Naive thymus-derived CD4-positive, alpha-beta T cell (primary cell): ENCODE measurements around the gene TMEM98. TPM values are rescaled to one million over a fixed set of nuclear protein-coding genes. Genes with fewer than 3 reads are reported as not detected.
"Not testable (repeated sequence)": the region's sequence is repeated elsewhere in the genome, so short reads cannot be mapped to it uniquely, and the experiment has no call there.

Source experiments
- ATAC-seq: fragments of 150-1000 bp; cut with Tn5 transposase; 2 replicates; pipeline ENCODE4 v1.10.0; 2021; ENCODE audit warnings: mild to moderate bottlenecking, moderate library complexity
- CTCF ChIA-PET: fragments of 350-600 bp; sonication (Branson Sonifier 250); formaldehyde crosslinking; loops from one replicate; lab custom pipeline; 2021; ENCODE audit warnings: antibody characterized with exemption; lab: Charles Lee
- POLR2A ChIA-PET: fragments of 350-600 bp; sonication (Branson Sonifier 250); formaldehyde crosslinking; loops from one replicate; lab custom pipeline; 2021; ENCODE audit warnings: antibody characterized with exemption, inconsistent platforms; lab: Charles Lee
- DNase-seq, 9 donors: peaks; one replicate each; pipeline versions ENCODE4 v3.0.0 to v3.0.0-alpha.2; 2020 to 2022; ENCODE audit warnings: mixed read lengths in 1 of 9
- H3K27ac ChIP-seq: one replicate; pipeline ENCODE4 v1.7.0; 2013; ENCODE audit warnings: mild to moderate bottlenecking, low read depth, low read length, moderate library complexity
- H3K27me3 ChIP-seq, 2 donors: one replicate each; pipeline ENCODE4 v1.7.0; 2013; ENCODE audit warnings: low read length in 2 of 2, mild to moderate bottlenecking in 2 of 2, moderate library complexity in 2 of 2; ENCODE audit not compliant: control insufficient read depth in 2 of 2, insufficient read depth in 2 of 2
- H3K36me3 ChIP-seq, 3 experiments: 1 replicate in 2 of 3; 2 replicates in 1 of 3; pipeline ENCODE4 v1.7.0; 2013; ENCODE audit warnings: low read length in 3 of 3, mild to moderate bottlenecking in 3 of 3, moderate library complexity in 1 of 3; ENCODE audit not compliant: insufficient read depth in 3 of 3, control insufficient read depth in 2 of 3
- H3K4me1 ChIP-seq, 2 donors: one replicate each; pipeline ENCODE4 v1.7.0; 2013; ENCODE audit warnings: low read length in 2 of 2, mild to moderate bottlenecking in 2 of 2, moderate library complexity in 1 of 2; ENCODE audit not compliant: control insufficient read depth in 2 of 2, insufficient read depth in 2 of 2
- H3K4me3 ChIP-seq: 2 replicates; pipeline ENCODE4 v1.7.0; 2013; ENCODE audit warnings: mild to moderate bottlenecking, low read length
- H3K9me3 ChIP-seq, 3 experiments: 1 replicate in 2 of 3; 2 replicates in 1 of 3; pipeline ENCODE4 v1.7.0; 2013; ENCODE audit warnings: low read length in 3 of 3; ENCODE audit not compliant: control insufficient read depth in 2 of 3
- H3K27ac Mint-ChIP-seq, 9 donors: one replicate each; pipeline ENCODE4 v1.8.0; 2020 to 2022; ENCODE audit warnings: mixed read lengths in 9 of 9, mild to moderate bottlenecking in 8 of 9, moderate library complexity in 5 of 9, inconsistent platforms in 2 of 9
- H3K27me3 Mint-ChIP-seq, 5 donors: one replicate each; pipeline ENCODE4 v1.8.0; 2021 to 2022; ENCODE audit warnings: mixed read lengths in 5 of 5, mild to moderate bottlenecking in 1 of 5
- H3K36me3 Mint-ChIP-seq, 5 donors: one replicate each; pipeline ENCODE4 v1.8.0; 2020 to 2022; ENCODE audit warnings: mixed read lengths in 5 of 5, mild to moderate bottlenecking in 3 of 5, inconsistent platforms in 1 of 5
- H3K4me1 Mint-ChIP-seq, 7 donors: one replicate each; pipeline ENCODE4 v1.8.0; 2020 to 2022; ENCODE audit warnings: mixed read lengths in 7 of 7, mild to moderate bottlenecking in 3 of 7, inconsistent platforms in 1 of 7
- H3K4me3 Mint-ChIP-seq, 10 donors: one replicate each; pipeline ENCODE4 v1.8.0; 2020 to 2022; ENCODE audit warnings: mild to moderate bottlenecking in 10 of 10, mixed read lengths in 10 of 10, moderate library complexity in 6 of 10, inconsistent platforms in 2 of 10
- H3K9me3 Mint-ChIP-seq, 11 donors: one replicate each; pipeline ENCODE4 v1.8.0; 2020 to 2022; ENCODE audit warnings: mixed read lengths in 11 of 11, mild to moderate bottlenecking in 4 of 11, inconsistent platforms in 1 of 11, moderate library complexity in 1 of 11
- intact Hi-C, 2 donors: fragments of 100-400 bp; cut with micrococcal nuclease; formaldehyde crosslinking; loops; one replicate each; pipeline ENCODE4 v1.15.1; 2023
- polyA plus RNA-seq, 2 donors: library from polyadenylated mRNA; unstranded; fragments of 300-500 nt; fragmentation: Illumina TruSeq; gene quantifications; one replicate each; pipeline ENCODE4 v1.2.3, GENCODE V29; 2021
- total RNA-seq, 6 experiments: library from RNA in 5 of 6; stranded (reverse) in 5 of 6; gene quantifications; 1 replicate in 5 of 6; 2 replicates in 1 of 6; pipeline ENCODE4 v1.2.3 and lab custom pipeline; 2021 to 2026

TMEM98 gene
- total and polyA plus RNA-seq, 7 experiments from 2014 or later: 0.73 to 1.6 TPM; not detected in 5

DNA sequence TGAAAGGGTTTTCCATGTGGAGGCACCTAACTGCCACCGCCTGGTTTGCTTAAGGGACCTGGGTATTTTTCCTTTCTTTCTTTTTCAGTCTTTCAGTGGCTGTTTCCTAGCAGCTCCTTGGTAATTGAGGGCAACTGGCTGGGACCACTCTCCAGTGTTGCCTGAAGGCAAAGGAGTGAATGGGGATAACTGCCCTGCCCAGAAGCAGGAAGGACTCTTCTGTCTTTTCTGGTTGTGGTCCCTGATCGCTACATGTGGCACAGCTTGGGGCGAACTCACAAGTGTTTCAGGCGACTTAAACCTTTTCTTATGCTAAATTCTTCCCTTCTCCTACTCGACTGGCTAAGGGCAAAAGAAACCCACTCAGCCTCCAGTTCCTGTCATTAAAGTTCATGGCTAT is 10.1 kb upstream of the TMEM98 start:
- Mint-ChIP-seq H3K27me3 (peaks cover 0 to 4% (median 0%) of the 10 kb centered on the region in 5 donors), H3K4me1 (peaks cover 0 to 29% (median 0%) of the 10 kb centered on the region in 7 donors), H3K9me3 (peaks cover 0 to 7% (median 0%) of the 10 kb centered on the region in 11 donors), H3K4me3 (no peak overlapping the region), H3K27ac (peak overlapping the region in 1 of 9 donors; percentile 62), H3K36me3 (no peaks in the 10 kb centered on the region)
- no peak for DNase-seq
- Histone ChIP-seq H3K4me1 (no peaks in the 10 kb centered on the region), H3K27ac (no peak overlapping the region), H3K36me3 (no peaks in the 10 kb centered on the region), H3K27me3 (no peaks in the 10 kb centered on the region), H3K9me3 (no peaks in the 10 kb centered on the region), H3K4me3 (no peak overlapping the region)
- intact Hi-C loops: no loop called here
- ATAC-seq: no peak
- POLR2A ChIA-PET: no interaction called here
- CTCF ChIA-PET: no interaction called here

DNA sequence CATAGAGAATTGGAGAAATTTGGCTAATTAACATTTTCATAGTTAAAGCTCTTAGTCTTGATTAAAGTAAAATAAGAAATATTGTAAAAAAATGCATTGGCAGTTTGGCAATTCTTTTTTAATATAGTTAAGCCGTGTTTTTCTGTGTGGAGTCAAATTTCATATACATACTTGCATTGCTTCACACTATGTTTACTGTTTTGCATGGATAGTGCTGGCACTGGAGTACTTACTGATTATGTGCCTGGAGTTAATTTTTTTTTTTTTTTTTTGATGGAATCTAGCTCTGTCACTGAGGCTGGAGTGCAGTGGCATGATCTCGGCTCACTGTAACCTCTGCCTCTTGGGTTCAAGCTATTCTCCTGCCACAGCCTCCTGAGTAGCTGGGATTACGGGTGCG is 8.1 kb upstream of the TMEM98 start:
- POLR2A ChIA-PET, DNase-seq, H3K9me3 ChIP-seq, H3K36me3 ChIP-seq, H3K27ac Mint-ChIP-seq, ATAC-seq, H3K27me3 ChIP-seq, H3K27me3 Mint-ChIP-seq, H3K4me1 ChIP-seq, H3K9me3 Mint-ChIP-seq, H3K4me3 Mint-ChIP-seq, intact Hi-C loops, H3K4me3 ChIP-seq, H3K36me3 Mint-ChIP-seq, H3K27ac ChIP-seq: not testable (repeated sequence)
- CTCF ChIA-PET: interaction anchor here (1.2 kb wide), 1 partner anchor 42 kb away, joined by 3 read pairs; no protein-coding TSS in a partner anchor
- peaks cover 0 to 22% (median 0%) of the 10 kb centered on the region in 7 donors for H3K4me1 Mint-ChIP-seq

DNA sequence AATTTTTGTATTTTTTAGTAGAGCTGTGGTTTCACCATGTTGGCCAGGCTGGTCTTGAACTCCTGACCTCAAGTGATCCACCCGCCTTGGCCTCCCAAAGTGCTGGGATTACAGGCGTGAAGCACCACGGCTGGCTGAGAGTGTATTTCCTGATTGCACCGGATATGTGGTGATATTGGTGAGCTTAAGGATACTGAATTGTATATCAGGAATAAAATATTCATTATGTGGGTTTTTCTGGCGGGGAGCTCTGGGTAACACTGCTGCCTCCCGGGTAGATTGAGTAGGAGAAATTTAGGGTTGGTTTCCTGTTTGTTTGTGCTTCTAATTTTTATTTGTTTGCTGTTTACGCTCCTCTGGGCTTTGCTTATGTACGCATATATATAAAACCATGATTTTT is 7.7 kb upstream of the TMEM98 start:
- ATAC-seq: no peak

GRCh38 chr17:32921017-32921416 is 6.9 kb upstream of the TMEM98 start:
- H3K4me1 Mint-ChIP-seq: peaks cover 0 to 12% (median 0%) of the 10 kb centered on the region in 7 donors
- H3K4me1 ChIP-seq: no peaks in the 10 kb centered on the region
- ATAC-seq (no peak), DNase-seq (no peak)
- no peaks in the 10 kb centered on the region for H3K36me3 Mint-ChIP-seq
- intact Hi-C loops: no loop called here
- H3K4me3 ChIP-seq: no peak overlapping the region
- H3K9me3 Mint-ChIP-seq: no peaks in the 10 kb centered on the region
- no peak overlapping the region for H3K27ac ChIP-seq
- no peaks in the 10 kb centered on the region for H3K36me3 ChIP-seq
- no peaks in the 10 kb centered on the region for H3K9me3 ChIP-seq
- no peak overlapping the region for H3K27ac Mint-ChIP-seq
- CTCF ChIA-PET: no interaction called here
- POLR2A ChIA-PET: no interaction called here
- H3K27me3 Mint-ChIP-seq: peaks cover 5 to 11% (median 6%) of the 10 kb centered on the region in 5 donors
- no peak overlapping the region for H3K4me3 Mint-ChIP-seq
- H3K27me3 ChIP-seq: no peaks in the 10 kb centered on the region

More for the DNA sequence above, 7.7 kb upstream of the TMEM98 start:
- no peak overlapping the region for H3K27ac ChIP-seq
- Mint-ChIP-seq H3K9me3 (peaks cover 0 to 4% (median 0%) of the 10 kb centered on the region in 11 donors), H3K4me1 (peaks cover 0 to 18% (median 0%) of the 10 kb centered on the region in 7 donors), H3K36me3 (no peaks in the 10 kb centered on the region), H3K4me3 (no peak overlapping the region), H3K27me3 (peaks cover 0 to 4% (median under 1%) of the 10 kb centered on the region in 5 donors), H3K27ac (no peak overlapping the region)
- DNase-seq: no peak
- no peaks in the 10 kb centered on the region for H3K36me3 ChIP-seq
- no peaks in the 10 kb centered on the region for H3K4me1 ChIP-seq
- CTCF ChIA-PET: interaction anchor here (1.2 kb wide), 1 partner anchor 43 kb away, joined by 3 read pairs; no protein-coding TSS in a partner anchor
- intact Hi-C loops: no loop called here
- H3K27me3 ChIP-seq: no peaks in the 10 kb centered on the region
- no peaks in the 10 kb centered on the region for H3K9me3 ChIP-seq
- POLR2A ChIA-PET: no interaction called here
- H3K4me3 ChIP-seq: no peak overlapping the region

DNA sequence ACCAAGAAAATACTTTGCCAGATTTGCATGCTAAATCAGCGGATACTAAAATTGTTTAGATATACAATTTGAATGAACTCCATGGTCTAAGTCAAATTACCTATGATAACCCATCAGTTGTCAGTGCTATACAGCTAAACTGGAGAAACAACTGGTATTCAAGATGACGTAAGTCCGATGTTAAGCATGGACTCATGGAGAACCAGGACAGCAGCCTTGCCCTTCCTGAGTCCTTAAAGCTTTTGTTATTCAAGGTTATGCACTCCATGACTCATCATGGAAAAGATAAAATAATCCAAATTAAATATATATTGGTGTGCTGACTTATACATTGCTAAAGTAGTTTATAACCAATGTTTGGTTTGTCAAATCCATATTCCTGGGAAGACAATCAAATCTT is 4.0 kb upstream of the TMEM98 start:
- POLR2A ChIA-PET, H3K9me3 ChIP-seq, H3K27me3 ChIP-seq, intact Hi-C loops, H3K27ac ChIP-seq, H3K4me3 Mint-ChIP-seq, H3K27ac Mint-ChIP-seq, DNase-seq, H3K36me3 Mint-ChIP-seq, H3K4me1 ChIP-seq, H3K4me1 Mint-ChIP-seq, H3K4me3 ChIP-seq, H3K36me3 ChIP-seq, H3K9me3 Mint-ChIP-seq, ATAC-seq: not testable (repeated sequence)
- peaks cover 16 to 25% (median 20%) of the 10 kb centered on the region in 5 donors for H3K27me3 Mint-ChIP-seq
- CTCF ChIA-PET: interaction anchor here (0.5 kb wide), 1 partner anchor 137 kb away, joined by 3 read pairs; no protein-coding TSS in a partner anchor

GRCh38 chr17:32926183-32926582 is 1.8 kb upstream of the TMEM98 start:
- Histone ChIP-seq H3K9me3 (no peaks in the 10 kb centered on the region), H3K4me1 (no peaks in the 10 kb centered on the region), H3K27ac (no peak overlapping the region), H3K36me3 (no peaks in the 10 kb centered on the region), H3K4me3 (no peak overlapping the region), H3K27me3 (peaks cover 0 to 10% of the 10 kb centered on the region in 2 donors)
- peaks cover 20 to 30% (median 25%) of the 10 kb centered on the region in 5 donors for H3K27me3 Mint-ChIP-seq
- intact Hi-C loops: no loop called here
- no peak overlapping the region for H3K27ac Mint-ChIP-seq
- H3K4me1 Mint-ChIP-seq: no peaks in the 10 kb centered on the region
- POLR2A ChIA-PET: no interaction called here
- ATAC-seq (no peak), DNase-seq (no peak)
- no peaks in the 10 kb centered on the region for H3K36me3 Mint-ChIP-seq
- no peak overlapping the region for H3K4me3 Mint-ChIP-seq
- H3K9me3 Mint-ChIP-seq: no peaks in the 10 kb centered on the region
- CTCF ChIA-PET: no interaction called here

- DNase-seq, H3K27ac ChIP-seq, H3K9me3 Mint-ChIP-seq, H3K4me3 ChIP-seq, POLR2A ChIA-PET, H3K4me1 ChIP-seq, H3K36me3 ChIP-seq, H3K27ac Mint-ChIP-seq, intact Hi-C loops, ATAC-seq, H3K36me3 Mint-ChIP-seq, H3K9me3 ChIP-seq, CTCF ChIA-PET, H3K4me1 Mint-ChIP-seq: not testable (repeated sequence)
- peak overlapping the region in 1 of 10 donors; percentile 59 for H3K4me3 Mint-ChIP-seq
- peaks cover 25 to 36% (median 30%) of the 10 kb centered on the region in 5 donors for H3K27me3 Mint-ChIP-seq
- H3K27me3 ChIP-seq: peaks cover 0 to 10% of the 10 kb centered on the region in 2 donors
These were observed 1.2 kb upstream of the TMEM98 start for GRCh38 chr17:32926789-32927188.
